Right ventricle myocardium superior (tissue), 1 donor: ENCODE measurements around the gene VPS52. TPM values are rescaled to one million over a fixed set of nuclear protein-coding genes. Genes with fewer than 3 reads are reported as not detected.
A peak's percentile ranks its signal among the peaks of the same experiment; 100 is the strongest.
"Not testable (repeated sequence)": the region's sequence is repeated elsewhere in the genome, so short reads cannot be mapped to it uniquely, and the experiment has no call there.

ENCODE experiments used
- ATAC-seq: fragments of 200-7000 bp; cut with Tn5 transposase; one replicate; pipeline ENCODE4 v1.9.1; 2020; ENCODE audit warnings: mild to moderate bottlenecking; ENCODE audit not compliant: poor library complexity
- DNase-seq: peaks from one replicate; pipeline ENCODE4 v3.0.0-alpha.2; 2020
- intact Hi-C: fragments of 100-400 bp; cut with DNase I; formaldehyde crosslinking; loops from one replicate; pipeline ENCODE4 v1.11.2; 2022
- total RNA-seq: library from RNA; stranded (reverse); fragmentation: NEBNext Ultra II Directional; extraction: Animal tissue kit (Norgen Biotek cat#: 25700); gene quantifications from one replicate; pipeline ENCODE4 v1.2.1, GENCODE V29; 2021
- donor health status: DM: no; HTN: yes; CAD: no; lungs with severe emphysema.

The VPS52 gene
- total RNA-seq, 1 donor from 2014 or later = 30.4 TPM

- DNase-seq = no peak
- intact Hi-C loops = no loop called here
- no peak for ATAC-seq
Observed at GRCh38 chr6:33236852-33237251, 34.8 kb downstream of the VPS52 start.

- intact Hi-C loops = no loop called here
- ATAC-seq (no peak), DNase-seq (no peak)
Observed at GRCh38 chr6:33236328-33236727, 35.3 kb downstream of the VPS52 start.

DNA sequence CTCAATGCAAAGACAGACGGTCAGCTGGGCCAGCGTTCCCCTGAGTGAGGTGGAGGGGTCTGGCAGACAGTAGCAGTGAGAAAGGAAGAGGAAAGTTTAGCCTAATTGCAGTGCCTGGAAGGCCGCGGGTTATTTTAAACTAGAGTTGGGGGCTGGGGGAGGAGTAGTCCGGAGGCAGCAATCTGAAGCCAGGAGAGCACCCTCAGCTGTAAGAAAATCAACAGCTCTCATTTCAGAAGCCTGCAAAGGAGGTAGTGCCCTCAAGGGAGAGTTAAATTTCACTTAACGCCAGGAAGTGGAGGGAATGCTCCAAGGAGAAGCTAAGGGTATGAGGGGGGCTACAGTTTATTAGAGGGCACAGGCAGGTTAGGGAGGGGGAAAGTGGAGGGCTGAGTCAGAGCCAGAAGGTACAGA is 36.4 kb downstream of the VPS52 start:
- ATAC-seq (no peak), DNase-seq (no peak)
- intact Hi-C loops = no loop called here

DNA sequence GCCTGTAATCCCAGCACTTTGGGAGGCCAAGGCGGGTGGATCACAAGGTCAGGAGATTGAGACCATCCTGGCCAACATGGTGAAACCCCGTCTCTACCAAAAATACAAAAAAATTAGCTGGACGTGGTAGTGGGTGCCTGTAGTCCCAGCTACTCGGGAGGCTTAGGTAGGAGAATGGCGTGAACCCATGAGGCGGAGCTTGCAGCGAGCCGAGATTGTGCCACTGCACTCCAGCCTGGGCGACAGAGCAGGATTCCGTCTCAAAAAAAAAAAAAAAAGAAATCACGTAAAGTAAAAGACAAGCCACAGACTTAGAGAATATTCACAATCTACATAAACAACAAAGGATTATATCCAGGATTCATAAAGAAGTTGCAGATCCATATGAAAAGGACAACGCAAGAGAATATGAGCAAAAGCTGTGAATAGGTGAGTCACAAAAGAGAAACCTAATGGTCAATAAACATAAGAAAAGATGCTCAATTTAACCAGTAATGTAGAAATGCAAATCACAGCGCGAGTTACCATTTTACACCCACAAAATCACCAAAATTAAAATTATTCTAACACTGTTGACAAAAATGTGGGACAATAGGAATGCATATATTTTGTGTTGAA is 45.1 kb downstream of the VPS52 start:
- DNase-seq, ATAC-seq, intact Hi-C loops: not testable (repeated sequence)

- ATAC-seq = no peak
- DNase-seq = no peak
- intact Hi-C loops = no loop called here
Observed at GRCh38 chr6:33217681-33218080, 54.0 kb downstream of the VPS52 start.

- intact Hi-C loops = no loop called here
- no peak for DNase-seq
- ATAC-seq = no peak
Observed at GRCh38 chr6:33217246-33217645, 54.4 kb downstream of the VPS52 start.

- DNase-seq (no peak), ATAC-seq (no peak)
- intact Hi-C loops = no loop called here
Observed at GRCh38 chr6:33216117-33216649, 55.5 kb downstream of the VPS52 start.

- intact Hi-C loops = no loop called here
- ATAC-seq = no peak
- no peak for DNase-seq
Observed at GRCh38 chr6:33215271-33216116, 56.2 kb downstream of the VPS52 start.

DNA sequence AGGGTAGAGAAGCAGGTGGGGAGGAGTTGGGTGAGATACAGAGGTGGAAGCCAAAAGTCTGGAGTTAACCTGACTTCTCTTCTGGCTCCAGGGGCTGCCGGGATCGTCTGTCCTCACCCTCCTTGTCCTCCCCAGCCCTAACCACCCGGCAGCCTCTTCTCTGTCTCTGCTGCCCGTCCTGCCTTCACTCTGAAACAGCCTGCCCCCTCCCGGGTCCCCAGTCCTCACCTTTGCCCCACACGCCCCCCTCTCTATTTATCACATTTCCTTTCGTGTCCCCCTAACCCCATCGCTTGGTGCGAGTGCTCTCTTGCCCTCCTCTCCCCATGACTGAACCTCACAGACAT is 57.7 kb downstream of the VPS52 start:
- ATAC-seq (no peak), DNase-seq (no peak)
- intact Hi-C loops = no loop called here

GRCh38 chr6:33213166-33213988 is 58.3 kb downstream of the VPS52 start:
- DNase-seq = peak; percentile 61
- intact Hi-C loops = no loop called here
- ATAC-seq = peak; percentile 47

DNA sequence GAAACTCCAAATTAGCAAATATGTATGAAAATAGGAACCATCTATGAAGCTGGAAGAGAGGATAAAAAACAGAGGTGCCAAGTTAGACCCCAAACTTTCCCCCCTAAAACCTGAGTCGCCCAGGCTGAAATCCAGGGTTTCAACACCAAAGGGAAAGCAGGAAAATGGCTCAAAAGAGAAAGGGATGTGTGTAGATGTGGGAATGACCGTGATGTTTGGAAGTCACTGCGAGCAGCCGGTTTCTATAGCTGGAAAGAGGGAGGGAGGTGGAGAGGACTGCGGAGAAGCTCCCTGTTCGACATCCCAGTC is 58.9 kb downstream of the VPS52 start:
- DNase-seq = no peak
- ATAC-seq = no peak
- intact Hi-C loops = no loop called here

DNA sequence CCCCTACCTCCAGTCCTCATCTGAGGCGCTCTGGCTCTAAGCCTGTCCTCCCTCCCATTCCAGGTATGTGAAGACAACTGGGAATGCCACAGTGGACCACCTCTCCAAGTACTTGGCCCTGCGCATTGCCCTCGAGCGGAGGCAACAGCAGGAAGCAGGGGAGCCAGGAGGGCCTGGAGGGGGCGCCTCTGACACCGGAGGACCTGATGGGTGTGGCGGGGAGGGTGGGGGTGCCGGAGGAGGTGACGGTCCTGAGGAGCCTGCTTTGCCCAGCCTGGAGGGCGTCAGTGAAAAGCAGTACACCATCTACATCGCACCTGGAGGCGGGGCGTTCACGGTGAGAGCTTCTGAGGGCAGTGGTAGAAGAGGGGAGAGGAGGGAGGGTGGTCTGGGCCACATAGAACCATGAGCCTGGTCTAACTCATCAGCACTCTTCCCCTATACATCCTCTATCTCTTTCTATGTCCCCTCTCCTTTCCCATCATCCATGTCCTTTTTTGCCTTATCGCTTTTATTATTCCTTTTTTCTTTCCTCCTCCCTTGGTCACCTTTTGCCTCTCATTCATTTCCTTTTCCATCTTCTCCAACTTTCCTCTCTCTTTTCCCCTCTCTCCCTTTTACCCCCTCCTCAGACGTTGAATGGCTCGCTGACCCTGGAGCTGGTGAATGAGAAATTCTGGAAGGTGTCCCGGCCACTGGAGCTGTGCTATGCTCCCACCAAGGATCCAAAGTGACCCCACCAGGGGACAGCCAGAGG is 59.8 kb downstream of the VPS52 start:
- ATAC-seq (no peak), DNase-seq (no peak)
- intact Hi-C loops = no loop called here

- DNase-seq (no peak), ATAC-seq (no peak)
- intact Hi-C loops = no loop called here
Observed at GRCh38 chr6:33211136-33211535, 60.5 kb downstream of the VPS52 start.

DNA sequence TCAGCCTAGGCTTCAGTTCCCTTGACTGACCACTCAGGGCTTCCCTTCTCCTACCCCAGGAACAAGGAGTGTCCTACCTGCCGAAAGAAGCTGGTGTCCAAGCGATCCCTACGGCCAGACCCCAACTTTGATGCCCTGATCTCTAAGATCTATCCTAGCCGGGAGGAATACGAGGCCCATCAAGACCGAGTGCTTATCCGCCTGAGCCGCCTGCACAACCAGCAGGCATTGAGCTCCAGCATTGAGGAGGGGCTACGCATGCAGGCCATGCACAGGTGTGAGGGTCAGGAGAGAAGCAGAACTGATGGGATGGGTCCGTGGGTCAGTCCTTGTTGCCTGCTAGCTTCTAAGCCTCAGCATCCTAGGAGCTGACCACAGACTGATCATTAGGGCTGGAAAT is 61.8 kb downstream of the VPS52 start:
- intact Hi-C loops = loop anchor here (5.0 kb wide), 1 partner anchor 37 kb away; no protein-coding TSS in a partner anchor
- no peak for DNase-seq
- ATAC-seq = no peak

DNA sequence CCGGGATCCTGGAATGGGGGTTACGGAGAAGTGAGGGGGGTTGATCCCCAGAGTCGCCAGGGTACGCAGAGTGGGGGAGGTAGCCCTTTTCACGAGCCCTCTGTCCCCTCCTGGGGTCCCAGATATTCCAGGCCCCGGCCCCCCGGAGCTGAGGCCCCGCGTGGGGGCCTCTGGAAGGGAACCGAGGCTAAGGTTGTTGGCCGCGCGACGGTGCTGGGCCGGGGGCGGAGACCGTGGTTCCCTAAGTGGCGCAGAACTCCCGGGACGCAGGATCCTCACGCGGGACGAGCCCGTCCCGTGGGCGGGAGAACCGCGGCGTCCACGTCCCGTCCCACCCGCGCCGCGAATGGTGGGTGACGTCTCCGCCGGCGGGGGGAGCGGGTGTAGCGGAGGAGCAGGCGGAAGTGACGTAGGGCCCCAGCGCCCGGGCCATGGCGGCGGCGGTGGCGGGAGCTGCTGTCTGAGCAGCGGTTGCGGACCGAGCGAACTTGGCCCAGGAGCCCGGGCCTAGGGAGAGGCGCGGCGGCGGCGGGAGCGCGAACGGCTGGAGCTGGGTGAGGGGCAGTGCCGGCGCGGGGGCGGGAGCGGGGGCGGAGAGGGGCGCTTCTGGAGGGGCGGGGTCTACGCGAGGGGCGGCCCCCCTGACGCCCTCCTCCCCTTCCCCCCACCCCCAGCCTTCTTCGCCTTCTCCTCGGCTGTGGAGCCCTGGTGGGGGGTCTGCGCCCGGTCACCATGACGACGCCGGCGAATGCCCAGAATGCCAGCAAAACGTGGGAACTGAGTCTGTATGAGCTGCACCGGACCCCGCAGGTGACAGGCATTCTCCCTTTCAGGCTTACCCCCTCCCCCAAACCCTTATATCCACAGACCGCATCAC is 63.3 kb downstream of the VPS52 start, which contains the start of gene RING1:
Gene RING1, plus strand, starts transcription at position 410 of the 877 bp plus-strand sequence. Its CDS starts 323 bp downstream, at position 733.
- ATAC-seq = peak; percentile 88
- intact Hi-C loops = loop anchor here (5.0 kb wide), 1 partner anchor 39 kb away; no protein-coding TSS in a partner anchor
- peak; percentile 94 for DNase-seq

DNA sequence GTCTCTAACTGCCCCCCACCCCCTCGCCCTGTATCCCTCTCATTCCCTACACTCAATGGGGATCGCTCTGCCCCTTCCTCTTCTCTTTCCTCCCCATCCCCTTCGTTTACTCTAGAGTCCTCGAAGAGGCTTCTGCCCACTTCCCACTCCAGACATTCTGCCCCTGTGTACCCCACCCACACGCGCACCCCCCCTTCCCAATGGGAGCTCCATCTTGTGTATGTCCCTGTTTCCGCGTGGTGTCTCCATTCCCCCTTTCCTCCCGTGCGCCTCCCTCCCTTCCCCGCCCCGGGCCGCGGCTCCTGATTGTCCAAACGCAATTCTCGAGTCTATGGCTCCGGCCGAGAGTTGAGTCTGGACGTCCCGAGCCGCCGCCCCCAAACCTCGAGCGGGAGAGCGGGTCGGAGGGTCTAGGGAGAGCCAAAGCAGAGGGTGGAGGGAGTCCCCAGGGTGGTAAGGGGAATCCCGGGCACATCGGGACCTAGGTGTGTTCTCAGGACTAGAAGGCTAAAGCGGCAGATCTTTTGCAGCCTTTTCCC is 64.1 kb downstream of the VPS52 start:
- intact Hi-C loops = loop anchor here (5.0 kb wide), 1 partner anchor 40 kb away; no protein-coding TSS in a partner anchor
- DNase-seq (peak; percentile 66), ATAC-seq (peak; percentile 32)

- ATAC-seq (no peak), DNase-seq (no peak)
- intact Hi-C loops = loop anchor here (5.0 kb wide), 1 partner anchor 40 kb away; no protein-coding TSS in a partner anchor
Observed at GRCh38 chr6:33206864-33207551, 64.7 kb downstream of the VPS52 start.
